SW 1271 (cell line): Measurements from ENCODE around the gene ING5.

ENCODE experiments used
- DNase-seq, 2 experiments: peaks; one replicate each; lab custom pipeline; 2025; lab: John Stamatoyannopoulos, UW

ING5 gene

DNA sequence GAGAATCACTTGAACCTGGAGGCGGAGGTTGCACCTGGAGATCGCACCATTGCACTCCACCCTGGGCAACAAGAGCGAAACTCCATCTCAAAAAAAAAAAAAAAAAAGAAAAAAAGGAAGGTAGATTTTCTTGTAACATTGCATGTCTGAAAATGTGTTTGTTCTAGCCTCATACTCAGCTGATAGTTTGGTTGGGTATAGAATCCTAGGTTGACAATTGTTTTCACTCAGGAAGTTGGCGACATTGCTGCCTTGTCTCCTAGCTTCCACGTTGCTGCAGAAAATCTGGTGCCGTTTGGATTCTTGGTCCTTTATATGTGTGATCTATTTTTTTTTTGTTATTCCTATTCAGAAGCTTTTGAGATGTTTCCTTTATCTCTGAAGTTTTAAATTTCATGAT is 4.7 kb downstream of the ING5 start:
- DNase-seq, result no peak

- no peak for DNase-seq
These were observed 7.0 kb downstream of the ING5 start for GRCh38 chr2:241708879-241709278.

DNA sequence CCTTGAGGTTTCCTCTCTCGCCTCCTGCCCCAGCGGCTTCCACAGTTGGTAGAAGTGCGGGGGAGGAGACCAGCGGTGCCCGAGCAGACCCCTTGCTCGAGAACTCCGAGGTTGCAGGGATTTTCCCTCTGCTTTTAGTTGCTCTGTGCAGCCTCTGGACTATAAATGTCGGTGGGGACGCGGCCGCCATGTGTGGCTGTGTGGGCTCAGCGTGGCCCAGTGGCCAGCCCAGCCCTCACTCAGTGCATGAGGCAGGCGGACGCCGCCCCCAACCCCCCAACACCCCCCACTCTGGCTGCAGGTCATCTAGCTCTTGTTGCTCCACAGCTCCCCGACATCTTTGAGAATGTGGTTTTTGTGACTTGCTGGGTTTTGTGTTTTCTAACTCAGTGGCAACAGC is 17.3 kb downstream of the ING5 start:
- DNase-seq, result no peak

GRCh38 chr2:241720099-241720498 is 18.3 kb downstream of the ING5 start:
- DNase-seq, result no peak

GRCh38 chr2:241720560-241720959 is 18.7 kb downstream of the ING5 start:
- DNase-seq, result no peak

- DNase-seq, result no peak
These were observed 20.0 kb downstream of the ING5 start for GRCh38 chr2:241721852-241722251.

DNA sequence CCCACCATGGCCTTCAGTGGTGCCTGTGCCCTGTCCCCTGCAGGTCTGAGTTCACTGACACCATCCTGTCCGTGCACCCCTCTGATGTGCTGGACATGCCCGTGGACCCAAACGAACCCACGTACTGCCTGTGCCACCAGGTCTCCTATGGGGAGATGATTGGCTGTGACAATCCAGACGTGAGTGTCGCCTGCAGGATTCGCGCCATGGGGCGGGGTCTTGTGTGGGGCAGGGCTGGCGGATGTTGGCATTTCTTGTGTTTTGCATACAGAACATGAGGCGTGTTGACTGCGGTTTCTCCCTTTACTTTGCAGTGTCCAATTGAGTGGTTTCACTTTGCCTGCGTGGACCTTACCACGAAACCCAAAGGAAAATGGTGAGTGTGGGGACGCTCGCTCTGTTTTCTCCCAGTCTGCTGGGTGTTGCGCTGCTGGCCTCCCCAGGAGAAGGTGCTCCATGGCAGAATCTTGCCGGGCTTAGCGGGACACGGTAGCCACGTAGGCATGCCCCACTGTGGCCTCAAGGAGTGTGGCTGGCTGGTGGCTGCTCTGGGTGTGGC is 21.1 kb downstream of the ING5 start:
- no peak for DNase-seq

DNA sequence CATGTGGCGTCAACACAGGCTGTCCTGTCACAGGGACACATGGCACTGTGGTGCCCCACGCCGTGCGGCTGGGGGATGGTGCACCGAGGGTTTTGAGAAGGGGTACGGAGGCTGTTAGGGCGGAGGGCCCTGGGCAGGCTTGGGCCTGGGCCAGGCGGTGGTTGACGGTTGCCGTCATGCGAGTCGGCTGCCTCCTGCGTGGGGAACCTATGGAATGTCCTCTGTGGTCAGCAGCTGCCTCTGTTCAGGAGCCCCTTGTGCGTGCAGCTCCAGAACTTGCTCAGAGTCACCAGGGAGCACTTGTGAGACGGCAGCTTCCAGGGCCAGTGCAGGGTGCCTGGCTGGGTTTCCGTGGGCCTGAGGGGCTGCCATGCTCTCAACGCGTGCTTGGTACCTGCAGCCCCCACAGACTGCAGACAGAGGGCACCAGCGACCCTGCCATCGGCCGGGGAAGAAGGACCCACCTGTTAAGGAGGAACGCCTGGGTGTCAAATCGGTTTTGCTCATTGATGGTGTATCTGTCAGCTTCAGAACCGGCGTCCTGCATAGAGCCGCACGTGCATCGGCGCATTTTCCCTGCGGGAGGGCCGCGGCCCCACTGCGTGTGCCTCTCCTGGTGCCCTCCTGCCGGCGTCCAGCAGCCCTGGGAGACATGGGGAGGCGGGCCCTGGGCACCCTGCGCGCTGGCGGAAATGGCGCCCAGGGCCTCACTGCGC is 22.6 kb downstream of the ING5 start:
- DNase-seq, result no peak

DNA sequence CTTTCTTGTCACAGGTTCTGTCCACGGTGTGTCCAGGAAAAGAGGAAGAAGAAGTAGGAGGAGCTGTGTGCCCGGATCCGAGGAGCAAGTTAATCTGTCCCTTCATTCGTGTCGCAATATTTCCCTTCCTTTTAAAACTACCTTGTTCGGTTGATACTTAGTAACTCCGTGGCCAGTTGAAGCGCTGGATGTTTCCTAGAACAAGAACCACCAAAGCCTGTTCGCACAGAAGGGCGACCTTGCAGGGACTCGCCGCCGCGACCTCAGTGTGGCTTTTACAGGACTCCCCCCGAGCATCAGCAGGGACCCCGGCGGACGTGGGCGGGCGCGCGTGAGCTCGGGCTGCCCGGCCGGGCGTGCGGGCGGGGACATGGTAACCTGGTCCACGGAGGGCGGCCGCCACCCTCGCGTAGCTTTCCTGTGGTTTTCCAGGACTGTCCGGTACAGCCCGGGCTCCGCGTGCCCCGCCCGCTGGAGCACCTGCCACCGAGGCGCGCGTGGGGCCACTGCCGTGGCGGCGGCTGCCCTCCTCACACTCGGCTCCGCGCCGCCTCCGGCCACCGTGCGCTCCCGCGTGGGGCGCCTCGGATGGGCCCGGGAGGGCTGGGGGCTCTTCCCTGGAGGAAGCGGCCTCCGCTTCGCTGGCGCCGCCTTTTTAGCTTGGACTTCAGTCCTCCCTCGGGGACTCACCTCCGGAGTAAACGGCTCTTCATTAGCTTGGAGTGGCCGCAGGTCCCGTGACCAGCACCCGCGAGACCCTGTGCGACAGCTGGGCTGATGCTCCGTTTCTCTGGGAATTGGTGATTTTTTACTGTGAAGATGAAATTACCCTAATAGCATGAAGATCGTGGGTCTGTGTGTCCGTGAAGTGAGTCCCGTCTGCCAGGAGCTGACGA is 23.4 kb downstream of the ING5 start:
- DNase-seq, result no peak

- DNase-seq, result no peak
These were observed 24.6 kb downstream of the ING5 start for GRCh38 chr2:241726459-241726858.

- DNase-seq, result no peak
These were observed 26.2 kb downstream of the ING5 start for GRCh38 chr2:241728000-241728399.

GRCh38 chr2:241728627-241729026 is 26.8 kb downstream of the ING5 start:
- DNase-seq, result no peak

DNA sequence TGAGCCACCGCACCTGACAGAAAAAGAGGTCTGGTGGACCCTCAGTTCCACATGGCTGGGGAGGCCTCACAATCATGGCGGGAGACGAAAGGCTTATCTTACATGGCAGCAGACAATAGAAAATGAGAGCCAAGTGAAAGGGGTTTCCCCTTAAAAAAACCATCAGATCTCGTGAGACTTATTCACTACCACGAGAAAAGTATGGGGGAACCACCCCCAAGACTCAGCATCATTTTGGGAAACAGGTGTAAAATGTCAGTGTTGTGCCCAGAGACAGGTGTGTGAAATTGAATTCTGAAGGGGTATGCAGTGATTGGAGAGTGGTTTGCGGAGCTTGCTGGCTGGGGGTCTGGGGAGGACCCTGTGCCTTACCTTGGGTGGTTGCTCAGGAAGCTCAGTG is 28.0 kb downstream of the ING5 start:
- DNase-seq, result no peak

DNA sequence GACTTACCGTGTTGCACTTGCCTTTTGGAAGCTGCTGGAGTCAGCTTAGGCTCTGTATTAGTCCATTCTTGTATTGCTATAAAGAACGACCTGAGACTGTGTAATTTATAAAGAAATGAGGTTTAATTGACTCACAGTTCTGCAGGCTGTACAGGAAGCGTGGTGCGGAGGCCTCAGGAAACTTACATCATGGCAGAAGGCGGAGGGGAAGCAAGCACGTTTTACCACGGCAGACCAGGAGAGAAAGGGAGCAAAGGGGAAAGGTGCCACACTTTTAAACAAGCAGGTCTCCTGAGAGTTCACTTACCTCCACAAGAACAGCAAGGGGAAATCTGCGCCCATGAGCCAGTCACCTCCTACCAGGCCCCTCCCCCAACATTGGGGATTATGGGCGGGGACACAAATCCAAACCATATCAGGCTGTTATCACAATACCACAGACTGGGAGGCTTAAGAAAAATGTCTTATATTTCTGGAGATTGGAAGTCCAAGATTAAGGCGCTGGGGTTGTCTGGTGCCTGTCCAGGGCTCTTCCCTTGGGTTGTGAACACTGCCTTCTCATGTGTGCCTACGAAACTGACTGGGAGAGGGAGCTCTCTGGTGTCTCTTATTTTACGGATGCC is 28.9 kb downstream of the ING5 start:
- no peak for DNase-seq

GRCh38 chr2:241732513-241733186 is 30.8 kb downstream of the ING5 start:
- DNase-seq, result peak in 1 of 2 experiments; percentile 27

DNA sequence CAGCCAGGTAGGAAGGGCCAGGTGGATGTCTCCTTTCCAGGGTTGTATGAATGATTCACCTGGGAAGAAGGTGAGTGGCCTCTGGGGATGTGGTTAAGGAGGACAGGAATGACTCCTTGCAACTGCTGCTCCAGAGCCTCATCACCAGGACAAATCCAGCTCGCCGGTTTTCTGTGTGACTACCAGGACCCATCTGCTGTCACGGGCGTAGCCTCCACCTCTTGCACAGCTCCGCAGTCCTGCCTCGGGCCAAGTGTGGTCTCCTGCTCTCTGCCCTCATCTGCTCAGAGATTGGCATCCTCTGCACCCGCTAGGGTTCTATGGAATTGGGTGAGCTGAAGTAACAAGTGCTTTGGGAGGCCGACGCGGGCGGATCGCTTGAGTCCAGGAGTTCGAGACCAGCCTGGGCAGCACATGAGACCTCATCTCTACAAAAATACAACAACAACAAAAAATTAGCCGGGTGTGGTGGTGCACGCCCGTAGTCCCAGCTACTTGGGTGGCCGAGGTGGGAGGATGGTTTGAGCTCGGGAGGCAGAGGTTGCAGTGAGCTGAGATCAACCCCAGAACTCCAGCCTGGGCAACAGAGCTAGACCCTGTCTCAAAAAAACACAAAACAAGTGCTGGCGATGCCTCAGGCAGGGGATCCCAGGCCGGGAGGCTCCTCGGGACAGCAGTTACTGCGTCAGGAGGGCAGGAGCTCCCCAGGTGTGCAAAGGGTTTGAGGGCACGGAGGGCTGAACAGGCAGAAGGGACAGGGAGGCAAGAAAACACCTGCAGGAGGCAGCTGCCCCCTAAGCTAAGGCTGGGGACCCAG is 31.8 kb downstream of the ING5 start:
- no peak for DNase-seq

DNA sequence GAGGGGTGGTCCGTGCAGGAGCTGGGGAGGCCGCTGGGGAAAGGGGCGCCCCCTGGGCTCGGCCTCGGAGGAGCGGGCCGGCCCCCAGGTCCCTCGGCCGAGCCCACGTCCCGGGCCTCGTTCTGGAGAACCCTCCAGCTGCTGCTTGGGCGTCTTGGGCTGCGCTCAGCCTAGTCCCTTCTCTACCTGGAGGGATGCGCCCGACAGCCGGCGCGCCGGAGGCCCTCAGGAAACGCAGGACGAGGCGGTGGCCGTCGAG is 32.3 kb downstream of the ING5 start:
- DNase-seq, result no peak

GRCh38 chr2:241734467-241735208 is 32.8 kb downstream of the ING5 start, which contains the start of gene D2HGDH:
D2HGDH (plus strand) TSS chr2:241734630; CDS start chr2:241735225, 595 bp downstream.
- peak; percentile 34 to 80 for DNase-seq

- no peak for DNase-seq
These were observed 34.3 kb downstream of the ING5 start for GRCh38 chr2:241736111-241736510.

GRCh38 chr2:241738040-241738686 is 36.3 kb downstream of the ING5 start:
- no peak for DNase-seq
